EH (cell line): ENCODE measurements around the gene CIAO2B.

Experiments
- DNase-seq: peaks from one replicate; pipeline ENCODE4 v3.0.0-alpha.2; 2015; ENCODE audit warnings: low read depth

Gene CIAO2B

DNA sequence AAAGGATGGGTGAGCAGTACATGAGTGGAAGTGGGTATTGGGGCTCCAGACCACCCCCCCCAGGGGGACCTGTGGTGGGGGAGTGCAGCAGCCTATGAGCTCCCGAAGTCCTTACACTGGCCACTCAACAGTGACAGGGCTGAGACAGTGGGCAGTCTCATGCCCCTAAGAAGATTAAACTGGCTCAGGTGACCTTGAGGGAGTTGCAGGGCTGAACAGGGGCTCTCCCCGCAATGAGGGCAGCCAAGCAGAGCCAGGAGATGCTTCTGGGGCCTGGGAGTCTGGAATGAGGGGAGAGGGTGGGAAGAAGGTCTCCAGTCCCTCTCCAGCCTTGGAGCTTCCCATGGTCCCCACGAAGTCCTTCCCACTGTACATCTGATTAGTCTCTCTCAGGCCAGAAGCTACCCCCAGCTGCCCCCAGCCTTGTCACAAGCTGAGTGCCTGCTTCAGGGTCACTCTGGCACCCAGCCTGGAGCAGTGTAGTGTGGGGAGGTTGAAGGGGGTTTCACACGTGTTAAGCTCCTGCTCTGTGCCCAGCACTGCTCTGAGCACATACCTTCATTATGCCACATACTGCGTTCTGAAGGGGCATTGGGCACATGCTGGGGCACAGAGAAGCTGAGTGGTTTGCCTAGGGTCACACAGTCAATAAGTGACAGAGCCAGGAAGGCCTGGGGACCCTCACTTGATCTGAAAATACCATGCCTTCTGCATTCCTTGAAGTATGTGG lies 14.5 kb downstream of the CIAO2B start:
- DNase-seq = no peak

DNA sequence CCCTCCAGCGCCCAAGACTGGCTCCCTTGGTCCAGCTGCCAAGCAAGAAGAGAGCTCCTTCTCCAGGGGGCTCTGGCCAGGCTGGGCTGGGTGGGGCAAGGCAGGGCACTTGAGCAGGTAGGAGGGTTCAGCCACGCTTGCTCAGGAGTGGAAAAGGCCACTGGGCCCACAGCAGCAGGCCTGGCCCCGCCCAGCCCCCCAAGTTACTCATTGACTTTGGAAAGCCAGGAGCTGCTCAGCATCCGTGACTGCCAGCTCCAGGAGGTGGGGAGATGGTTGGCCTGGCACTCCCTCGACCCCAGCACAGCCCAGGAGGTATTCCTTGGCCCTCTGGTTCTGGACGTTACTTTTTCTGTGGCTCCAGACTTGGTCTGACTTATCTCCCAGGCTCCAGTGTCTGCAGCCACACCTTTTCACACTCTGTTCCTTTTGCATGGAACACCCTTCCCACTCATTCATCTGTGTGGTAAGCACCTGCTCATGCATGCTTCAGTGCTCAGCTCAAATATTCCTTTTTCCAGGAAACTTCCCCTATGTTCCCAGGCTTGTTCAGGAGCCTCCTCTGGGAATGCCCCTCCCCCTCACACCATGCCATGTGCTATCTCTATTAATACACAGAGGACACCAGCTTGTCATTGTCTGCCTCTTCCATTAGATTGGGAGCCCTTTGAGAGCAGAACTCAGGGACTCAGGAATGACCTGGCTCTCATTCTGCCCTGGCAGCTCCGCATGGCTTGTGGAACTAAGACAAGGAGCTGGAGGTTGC lies 15.2 kb downstream of the CIAO2B start, which contains the start of gene CDH16:
TSS of gene CDH16 (minus strand) at position 83 of the 766 bp plus-strand sequence. CDS start 820 bp downstream, outside the sequence.
- no peak for DNase-seq

DNA sequence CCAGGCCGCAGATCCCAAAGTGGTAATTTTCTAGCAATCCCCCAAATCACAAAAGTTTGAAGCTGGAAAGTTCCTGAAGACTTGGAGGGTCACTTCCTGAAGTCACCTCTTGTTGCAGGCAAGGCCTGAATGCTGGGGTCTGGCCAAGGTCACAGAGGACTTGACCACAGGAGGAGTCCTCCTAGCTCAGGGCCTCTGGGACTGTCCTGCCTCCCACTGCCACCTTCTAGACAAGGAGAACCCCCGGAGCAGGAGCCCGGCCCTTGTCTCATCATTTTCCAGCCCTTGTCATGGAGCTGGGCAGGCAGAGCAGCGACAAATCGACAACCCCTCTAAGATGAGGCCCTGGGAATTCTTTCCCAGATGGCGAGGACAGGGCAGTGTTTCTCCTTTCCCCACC lies 15.8 kb downstream of the CIAO2B start:
- DNase-seq = no peak

DNA sequence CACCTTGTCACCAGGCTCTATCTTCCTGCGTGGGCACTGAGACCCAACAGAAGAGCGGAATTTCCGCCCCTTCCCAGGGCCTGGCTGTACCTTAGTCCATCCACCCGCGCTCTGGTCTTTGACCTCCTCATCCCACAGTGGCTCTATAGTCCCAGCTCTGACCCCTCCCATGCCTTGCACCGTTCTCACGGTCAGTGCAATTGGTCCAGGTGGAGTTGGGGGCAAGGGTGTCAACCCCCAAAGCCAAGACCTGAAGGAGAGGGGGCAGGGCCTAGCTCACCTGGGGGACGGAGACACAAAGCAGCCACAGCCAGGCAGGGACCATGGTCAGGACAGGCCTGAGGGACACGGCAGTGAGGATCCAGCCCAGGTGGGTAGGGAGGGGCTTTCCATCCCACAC lies 16.5 kb downstream of the CIAO2B start:
- DNase-seq = no peak

DNA sequence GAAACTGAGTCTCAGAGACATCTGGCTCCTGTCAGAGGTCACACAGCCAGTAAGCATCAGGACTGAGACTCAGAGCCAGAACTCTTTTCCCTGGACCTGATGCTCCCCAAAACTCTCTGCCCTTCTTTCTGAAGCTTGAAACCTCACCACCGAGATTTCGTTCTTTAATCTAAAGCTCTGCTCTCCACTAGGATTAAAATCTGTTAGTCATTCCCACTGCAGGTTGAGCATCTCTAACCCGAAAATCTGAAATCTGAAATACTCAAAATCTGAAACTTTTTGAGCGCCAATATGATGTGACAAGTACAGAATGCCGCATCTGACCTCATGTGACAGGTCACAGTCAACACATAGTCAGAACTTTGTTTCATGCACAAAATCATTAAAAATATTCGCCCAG lies 17.7 kb downstream of the CIAO2B start:
- DNase-seq = no peak

DNA sequence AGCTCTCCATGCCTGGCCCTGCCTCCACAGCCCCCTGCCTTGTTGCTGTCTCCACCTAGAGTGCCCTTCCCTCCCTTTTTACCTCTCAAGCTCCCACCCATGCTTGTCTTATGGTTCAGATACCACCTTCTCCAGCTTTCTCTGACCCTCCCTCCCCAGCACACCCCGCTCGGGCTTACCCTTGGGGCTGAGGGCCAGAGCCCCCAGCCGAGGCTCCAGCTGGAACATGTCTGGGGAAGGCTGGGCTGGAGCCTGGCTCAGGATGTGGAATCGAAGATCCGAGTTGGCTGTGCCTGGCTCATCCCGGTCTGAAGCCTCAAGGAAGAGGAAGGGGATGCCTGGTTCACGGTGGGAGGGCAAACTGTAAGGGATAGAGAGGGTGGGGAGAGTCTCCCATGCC lies 19.2 kb downstream of the CIAO2B start:
- no peak for DNase-seq

DNA sequence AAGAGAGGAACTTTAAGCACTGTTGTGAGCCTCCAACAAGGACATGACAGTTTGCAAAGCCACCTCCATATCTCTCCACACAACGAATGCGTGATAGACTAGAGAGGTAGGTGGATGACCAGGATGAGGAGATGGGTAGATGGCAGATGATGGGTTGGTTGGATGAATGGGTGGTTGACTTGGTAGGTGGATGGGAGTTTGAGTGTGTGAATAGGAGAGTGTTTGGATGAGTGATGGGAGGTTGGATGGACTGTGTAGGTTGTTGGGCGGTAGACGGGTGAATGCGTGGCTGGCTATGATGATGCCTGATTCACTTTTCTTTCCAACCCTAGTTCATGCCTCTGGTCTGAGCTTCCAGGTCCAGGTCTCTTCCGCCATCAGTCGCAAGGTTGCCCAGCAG lies 19.7 kb downstream of the CIAO2B start:
- DNase-seq = no peak

DNA sequence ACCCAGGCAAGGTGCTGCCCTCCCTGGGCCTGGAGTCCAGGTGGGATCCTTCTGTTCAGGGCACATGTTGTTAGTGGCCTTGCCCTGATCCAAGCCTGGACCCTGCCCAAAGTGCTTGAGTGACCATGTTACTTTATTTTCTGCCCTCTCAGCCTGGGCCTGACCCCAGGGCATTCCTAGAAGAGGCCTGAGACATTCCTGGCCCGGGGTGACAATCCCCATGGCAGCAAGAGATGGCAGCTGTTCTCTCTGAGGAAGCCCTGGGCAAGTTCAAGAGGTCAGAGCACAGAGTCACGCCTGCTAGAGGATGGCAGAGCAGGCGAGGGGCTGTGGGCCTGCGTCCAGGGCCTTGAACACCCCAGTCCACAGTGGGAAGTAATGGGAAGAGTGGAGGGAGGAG lies 20.5 kb downstream of the CIAO2B start:
- no peak for DNase-seq

DNA sequence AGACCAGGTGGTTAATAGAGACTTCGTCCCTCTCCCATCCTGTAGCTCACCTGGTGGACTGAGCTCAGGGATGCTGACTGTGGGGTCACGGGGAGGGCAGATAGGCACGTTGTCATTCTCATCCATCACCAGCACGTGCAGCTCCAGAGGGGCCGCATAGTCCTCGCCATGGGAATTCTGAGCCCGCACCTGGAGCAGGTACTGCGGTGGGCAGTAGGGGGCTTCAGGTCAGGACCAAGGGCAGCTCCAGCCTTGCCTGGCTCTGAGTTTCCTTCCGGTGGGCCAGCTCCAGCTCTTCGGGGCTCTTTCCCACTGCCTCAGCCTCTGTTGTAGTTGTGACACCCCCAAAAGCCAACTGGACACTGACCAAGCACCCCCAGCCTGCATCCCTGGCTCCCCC lies 21.1 kb downstream of the CIAO2B start:
- DNase-seq = no peak

DNA sequence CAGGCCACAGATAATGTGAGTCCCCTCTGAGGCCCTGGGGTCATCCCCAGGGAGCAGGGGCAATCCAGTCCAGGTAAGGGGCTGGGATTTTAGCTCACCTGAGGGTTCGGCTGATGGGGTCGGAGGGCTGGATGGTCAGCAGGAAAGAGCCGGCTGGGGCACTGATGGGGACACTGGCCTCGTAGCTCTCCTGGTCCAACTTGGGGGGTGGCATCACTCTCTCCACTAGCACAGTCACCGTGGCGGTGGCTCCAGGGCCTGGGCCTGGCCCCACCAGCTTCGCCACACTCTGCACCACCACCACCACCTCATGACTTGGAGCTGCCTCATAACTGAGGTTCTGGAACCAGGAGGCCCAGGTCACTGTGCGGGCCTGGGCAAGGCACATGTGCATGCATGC lies 22.4 kb downstream of the CIAO2B start:
- no peak for DNase-seq

DNA sequence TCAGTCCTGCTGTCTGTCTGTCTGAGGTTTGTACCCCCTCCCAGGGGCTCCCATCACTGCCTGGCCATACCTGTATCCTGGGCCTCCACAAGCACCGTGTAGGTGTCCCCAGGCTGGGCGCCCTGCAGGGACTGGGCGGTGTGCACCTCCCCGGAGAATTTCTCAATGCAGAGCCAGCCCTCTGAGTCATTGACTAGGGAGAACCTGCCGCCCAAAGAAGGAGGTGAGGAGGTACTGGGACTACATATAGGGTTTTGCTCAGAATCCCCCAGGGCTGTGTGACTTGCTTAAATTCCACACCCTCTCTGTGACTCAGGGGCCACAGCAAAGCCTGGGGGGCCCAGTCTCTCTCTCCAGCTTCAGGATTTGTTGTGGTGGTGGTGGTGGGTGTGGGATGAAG lies 23.1 kb downstream of the CIAO2B start:
- no peak for DNase-seq

DNA sequence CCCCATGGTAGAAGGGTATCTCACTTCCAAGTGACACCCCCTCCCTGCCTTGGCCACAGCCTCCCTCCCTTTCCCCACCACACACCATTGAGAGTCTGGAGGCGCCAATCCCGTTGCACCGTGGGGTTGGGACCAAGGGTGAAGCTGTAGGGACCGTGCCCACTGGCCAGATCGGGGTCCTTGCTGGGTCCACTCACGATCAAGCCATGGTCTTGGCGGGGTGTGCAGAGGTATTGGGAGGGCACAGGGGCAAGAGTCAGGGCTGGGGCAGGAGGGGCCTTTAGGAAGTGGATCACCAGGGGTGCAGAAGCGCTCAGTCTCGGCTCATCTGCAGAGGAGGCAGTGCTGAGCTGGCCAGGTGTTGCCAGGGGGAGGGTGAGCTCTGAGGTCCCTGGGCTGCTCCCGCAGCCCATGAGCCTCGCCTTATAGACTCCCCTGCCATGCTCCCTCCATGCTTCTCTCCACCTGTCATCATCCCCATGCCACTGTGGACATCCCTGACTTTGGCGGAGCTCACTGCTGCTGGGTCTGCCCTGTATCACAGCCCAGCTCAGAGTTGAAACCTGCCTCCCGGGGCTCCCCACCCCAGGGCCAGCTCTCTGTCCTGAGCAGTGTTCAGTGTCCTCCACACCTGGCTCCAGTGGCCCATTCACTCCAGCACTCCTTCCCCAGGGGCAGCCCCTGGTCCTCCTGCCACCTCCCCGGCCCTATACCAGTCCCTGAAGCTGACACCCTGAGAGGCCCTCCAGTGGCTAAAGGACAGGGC lies 23.8 kb downstream of the CIAO2B start:
- no peak for DNase-seq

DNA sequence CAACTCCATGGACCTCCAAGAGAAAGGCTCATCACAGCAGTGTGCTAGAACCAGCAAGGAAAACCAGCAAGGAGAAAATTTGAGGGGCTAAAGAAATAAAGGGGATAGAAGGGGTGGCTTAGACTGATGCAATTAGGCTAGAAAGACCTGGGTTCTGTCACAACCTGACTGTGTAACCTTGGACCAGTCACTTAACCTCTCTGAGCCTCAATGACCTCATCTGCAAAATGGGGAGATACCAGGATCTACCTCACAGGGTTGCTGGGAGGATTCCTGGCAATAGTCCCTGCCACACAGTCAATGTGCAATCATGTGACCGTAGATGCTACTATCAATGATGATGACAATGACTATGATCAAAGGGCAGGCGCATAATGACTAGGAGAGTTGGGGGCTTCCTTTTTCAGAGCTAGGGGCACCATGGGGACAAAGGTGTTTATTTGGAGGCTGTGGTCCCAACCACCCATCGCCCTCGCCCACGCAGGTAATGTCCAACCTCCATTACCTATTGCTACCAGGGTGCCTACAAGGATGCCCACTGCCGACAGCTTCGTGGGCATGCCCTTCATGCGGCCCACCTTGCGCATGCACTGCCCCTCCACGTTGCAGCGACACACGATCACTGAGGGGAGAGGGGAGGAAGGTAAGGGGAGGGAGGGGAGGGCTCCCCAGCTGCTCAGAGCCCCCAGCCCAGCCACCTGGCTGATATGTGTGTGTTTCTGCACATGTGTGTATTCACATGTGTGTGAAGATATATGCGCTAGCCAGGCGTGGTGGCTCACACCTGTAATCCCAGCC lies 25.2 kb downstream of the CIAO2B start:
- DNase-seq = no peak

DNA sequence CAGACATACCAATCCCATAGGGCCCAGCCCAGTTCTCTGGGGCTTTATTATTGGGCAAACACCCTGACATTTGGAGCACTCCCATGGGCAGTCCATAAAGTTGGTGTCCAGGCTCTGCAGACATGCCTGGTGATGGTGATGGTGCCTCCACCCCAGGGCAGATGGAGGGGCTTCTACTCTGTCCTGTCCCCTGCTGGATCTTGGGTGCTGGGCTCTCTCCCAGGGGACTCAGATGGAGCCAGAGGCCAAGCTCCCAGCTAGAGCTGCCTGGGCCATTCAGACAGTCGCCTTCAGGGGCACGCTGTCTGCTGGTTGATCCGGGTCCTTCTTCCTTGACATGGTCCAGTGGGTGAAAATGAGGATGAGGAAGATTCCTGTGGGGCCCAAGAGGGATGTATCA lies 26.1 kb downstream of the CIAO2B start:
- no peak for DNase-seq

DNA sequence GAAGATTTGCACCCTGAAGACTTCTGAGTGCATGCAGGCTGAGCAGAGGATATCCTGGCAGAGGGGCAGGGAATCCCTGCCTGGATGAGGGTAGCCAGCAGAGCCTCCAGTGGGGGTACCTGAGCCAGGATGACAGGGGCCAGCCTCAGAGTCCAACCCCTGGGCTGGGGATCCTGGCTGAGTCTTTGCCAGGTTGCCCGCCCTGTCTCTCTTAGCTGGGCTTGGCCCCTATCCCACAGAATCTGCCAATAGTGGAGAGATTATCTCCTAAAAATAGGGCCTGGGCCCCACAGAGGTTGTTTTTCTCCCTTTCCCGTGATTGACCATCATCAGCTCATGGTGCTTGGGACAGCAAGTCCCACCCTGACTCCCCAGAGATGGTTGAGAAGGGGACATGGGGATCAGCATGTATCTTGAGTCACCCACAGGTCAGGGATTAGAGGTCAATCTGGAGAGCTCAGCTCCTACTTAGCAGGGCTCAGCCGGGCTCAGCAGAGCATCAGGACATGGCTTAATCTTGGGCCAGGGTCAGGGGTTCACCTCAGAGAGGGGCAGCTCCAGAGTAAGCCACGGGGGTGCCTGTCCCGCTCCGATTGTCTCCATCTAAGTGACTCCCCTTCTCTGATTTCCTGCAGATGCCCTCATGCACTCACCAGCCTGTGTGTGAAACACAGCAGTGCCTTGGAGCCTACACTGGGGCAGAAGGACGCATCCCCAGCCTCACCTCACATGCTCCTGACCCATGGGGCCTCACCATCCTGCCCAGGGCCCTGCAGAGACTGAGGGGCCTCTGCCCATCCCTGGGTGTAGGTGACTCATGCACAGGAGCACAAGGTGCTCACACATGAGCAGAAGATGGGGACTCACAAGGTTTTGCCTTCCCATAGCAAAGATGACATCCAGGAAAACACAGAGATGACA lies 27.0 kb downstream of the CIAO2B start:
- DNase-seq = no peak

DNA sequence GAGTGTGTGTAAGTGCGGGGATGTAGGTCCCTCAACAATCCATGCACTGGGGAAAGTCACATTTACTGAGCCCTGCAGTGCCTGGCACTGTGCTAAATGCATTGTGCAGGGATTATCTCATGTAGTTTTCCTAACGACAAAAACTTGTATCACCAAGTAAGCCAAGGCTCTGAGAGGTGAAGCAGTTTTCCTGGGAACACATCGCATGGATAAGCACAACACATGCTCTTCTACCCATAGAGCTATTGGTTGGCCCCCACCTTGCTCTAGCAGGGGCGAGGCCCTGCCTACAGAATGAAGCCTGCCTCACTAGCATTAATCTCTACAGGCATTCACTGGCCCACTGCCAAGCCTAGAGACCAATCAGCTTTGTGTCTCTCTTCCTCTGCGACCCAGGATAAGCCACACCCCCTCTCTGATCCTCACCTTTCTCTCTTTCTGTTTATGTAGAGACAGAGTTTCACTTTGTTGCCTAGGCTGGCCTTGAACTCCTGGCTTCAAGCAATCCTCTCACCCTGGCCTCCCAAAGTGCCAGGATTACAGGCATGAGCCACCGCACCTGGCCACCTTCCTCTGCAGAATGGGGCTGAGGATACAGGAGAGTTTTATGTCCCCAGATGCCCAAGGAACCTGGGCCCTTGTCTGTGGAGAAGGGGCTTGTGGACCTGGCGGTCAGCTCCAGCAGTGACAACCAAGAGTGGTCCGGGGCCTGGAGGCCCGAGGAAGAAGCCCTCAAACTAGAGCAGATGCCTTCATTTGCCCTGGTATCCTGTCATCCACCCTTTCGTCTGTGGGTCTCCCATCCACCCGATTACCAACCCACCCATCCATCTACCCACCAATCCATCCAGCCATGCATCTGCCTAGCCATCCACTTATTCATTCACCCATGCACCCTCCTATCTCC lies 28.3 kb downstream of the CIAO2B start:
- peak; percentile 15 for DNase-seq

DNA sequence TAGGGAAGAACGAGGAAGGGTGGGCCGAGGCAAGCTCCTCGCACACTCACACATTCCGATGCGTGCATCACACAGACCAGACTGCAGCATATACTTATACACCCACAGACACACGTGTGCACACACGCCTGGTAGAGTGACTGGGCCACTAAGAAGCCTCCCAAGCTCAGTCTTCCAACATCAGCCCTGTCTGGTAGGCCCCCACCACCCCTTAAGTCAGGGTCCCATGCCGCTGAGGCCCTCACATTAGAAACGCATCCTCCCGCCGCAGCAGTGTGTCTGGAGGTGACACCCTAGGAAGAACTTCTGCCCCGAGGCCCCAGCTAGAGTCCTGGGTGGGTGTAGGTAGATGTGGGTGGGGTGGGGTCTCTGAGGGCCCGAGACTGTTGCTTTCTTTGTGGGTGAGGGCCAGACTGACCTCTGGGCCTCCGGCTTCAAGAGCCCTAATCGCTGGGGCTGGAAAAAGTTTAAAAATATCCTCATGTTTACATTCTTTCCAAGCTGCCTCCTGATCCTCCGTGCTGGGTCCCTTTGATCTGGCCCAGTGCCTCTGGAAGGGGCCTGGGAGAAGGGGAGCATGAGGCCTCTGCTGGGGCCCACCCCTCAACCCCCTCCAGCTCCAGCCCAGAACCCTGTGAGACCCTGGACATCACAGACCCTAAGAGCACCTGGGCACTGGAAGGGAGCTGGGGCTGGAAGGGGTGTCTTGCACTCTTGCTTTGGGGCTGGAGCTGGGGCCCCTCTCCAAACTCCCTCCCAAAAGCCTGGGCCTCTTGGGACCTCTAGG lies 29.2 kb downstream of the CIAO2B start:
- peak; percentile 44 for DNase-seq

DNA sequence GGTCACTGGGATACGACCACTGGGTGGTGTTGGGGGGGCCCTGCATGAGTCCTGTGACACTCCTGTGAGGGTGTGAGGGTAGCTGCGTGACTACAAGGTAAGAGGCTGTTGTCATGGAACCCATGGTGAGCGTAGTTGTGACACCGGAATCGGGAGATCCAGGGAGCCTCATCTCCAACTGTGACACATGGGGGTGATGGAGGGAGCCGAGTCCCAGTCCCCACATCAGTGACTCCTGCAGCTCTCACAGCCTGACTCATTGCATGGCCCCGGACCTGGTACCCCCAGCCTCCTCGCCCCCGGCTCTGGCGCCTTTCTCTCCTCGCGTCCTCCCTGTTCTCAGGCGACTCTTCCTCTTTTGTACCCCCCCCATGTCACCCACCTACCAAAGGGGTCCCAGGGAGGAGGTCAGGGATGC lies 29.8 kb downstream of the CIAO2B start:
- no peak for DNase-seq
